GM21423 (cell line): ENCODE results near the gene SARM1.

Experiments used
- ATAC-seq: cut with Tn5 transposase; IDR thresholded peaks from one replicate; pipeline ENCODE4 v1.9.1; 2021; ENCODE audit warnings: mild to moderate bottlenecking, moderate library complexity; ENCODE audit not compliant: unreplicated experiment

The SARM1 gene

GRCh38 chr17:28392491-28392890 is 21.0 kb downstream of the SARM1 start:
- no peak for ATAC-seq

DNA sequence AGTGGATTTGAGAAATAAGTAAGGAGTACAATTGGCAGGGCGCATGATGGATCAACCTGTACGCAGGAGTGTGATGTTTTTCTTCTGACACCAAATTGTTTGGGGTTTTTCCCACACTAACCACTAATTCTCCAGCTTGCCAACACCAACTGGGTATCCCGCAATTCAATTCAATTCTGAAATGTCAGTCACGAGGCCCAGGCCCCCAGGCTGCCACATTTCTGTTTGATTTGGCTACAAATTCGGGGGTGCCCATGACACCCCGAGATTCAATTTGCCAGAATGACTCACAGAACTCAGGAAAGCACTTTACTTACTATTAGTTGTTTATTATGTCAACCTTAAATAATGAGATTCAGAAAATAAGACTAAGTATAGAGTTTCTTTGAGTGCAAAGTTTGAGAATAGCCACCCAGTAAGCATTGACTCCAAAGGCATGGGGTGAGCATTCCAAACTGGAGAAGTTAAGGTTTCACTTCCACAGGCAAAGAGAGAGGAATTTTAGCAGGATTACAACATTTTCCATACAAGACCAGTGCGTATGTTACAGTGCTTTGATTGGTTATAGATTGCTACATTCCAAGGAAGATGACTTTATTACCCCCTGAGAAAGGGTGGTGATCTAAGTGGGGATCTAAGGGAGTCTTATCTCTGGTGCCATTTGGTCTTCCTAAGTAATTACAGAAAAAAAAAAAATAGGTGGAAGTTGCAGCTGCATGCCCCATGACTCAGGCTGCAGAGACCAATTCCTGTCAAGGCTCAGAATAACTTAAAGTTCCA is 23.0 kb downstream of the SARM1 start:
- ATAC-seq, result no peak

DNA sequence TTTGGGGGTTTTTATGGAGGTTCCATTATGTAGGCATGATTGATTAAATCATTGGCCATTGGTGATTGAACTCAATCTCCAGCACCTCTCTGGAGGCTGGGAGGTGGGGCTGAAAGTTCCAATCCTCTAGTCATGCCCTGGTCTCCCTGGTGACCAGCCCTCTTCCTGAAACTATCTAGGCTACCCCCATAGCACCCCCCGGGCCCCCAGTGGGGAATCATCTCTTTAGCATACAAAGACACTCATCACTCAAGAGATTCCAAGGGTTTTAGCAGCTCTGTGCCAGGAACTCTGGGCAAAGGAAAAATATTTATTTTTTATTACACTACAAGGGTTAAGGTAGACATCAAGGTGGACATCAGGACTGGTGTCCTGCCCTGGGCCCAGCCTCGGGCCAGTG is 23.9 kb downstream of the SARM1 start:
- no peak for ATAC-seq

DNA sequence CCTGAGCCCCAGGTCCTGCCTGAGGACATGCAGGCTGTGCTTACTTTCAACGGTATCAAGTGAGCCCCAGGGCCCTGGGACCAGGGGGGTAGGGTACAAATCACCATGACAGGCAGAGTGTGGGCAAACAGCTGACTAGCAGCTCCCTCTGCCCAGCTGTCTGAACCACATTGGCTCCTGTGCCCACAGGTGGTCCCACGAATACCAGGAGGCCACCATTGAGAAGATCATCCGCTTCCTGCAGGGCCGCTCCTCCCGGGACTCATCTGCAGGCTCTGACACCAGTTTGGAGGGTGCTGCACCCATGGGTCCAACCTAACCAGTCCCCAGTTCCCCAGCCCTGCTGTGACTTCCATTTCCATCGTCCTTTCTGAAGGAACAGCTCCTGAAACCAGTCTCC is 24.5 kb downstream of the SARM1 start:
- no peak for ATAC-seq

GRCh38 chr17:28396635-28397239 is 25.2 kb downstream of the SARM1 start:
- ATAC-seq, result no peak

DNA sequence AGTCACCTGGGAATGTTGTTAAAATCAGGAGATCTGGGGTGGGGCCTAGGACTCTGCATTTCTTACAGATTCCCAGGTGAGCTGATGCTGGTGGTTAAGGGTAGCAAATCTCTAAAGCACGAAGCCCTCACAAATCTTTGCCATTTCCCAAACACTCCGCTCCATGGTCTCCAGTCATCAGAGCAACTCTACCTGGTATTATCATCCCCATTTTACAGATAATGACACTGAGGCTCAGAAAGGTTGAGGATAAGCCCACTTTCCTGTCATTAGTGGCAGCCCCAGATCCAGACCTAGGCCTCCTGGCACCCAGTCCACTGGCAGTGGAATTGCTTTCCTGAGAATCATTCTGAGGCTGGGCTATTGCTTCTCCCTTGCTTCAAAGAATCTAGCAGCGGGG is 25.8 kb downstream of the SARM1 start:
- no peak for ATAC-seq

DNA sequence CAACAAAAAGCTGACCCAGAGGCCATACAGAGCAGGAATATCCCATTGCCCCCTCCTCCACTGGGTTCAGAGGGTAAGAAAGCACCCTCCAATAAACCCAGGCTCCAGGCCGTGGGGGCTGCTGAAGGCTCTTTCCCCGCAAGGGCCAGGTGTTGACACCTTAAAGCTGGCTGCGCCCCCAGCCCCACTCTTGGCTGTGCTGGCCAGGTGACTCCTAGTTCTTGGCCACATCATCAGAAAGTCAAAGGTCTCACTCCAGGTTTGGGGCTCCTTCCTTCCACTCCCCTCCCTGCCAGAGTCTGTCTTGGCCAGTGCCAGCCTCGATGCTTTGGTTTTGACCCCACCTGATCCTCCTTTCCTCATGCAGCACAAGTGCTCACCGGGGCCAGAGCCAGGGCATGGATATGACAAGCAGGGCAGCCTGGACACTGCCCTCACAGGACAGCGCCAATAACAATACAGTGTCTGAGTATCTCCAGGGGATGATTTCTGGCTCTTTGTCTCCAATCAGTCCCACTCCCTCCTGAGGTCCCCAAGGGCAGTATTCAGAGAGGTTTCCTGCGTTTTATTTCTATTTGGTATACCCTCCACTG is 26.3 kb downstream of the SARM1 start:
- no peak for ATAC-seq

- no peak for ATAC-seq
These were observed 26.9 kb downstream of the SARM1 start for GRCh38 chr17:28398280-28398981.

GRCh38 chr17:28399808-28400207 is 28.3 kb downstream of the SARM1 start:
- ATAC-seq, result no peak

DNA sequence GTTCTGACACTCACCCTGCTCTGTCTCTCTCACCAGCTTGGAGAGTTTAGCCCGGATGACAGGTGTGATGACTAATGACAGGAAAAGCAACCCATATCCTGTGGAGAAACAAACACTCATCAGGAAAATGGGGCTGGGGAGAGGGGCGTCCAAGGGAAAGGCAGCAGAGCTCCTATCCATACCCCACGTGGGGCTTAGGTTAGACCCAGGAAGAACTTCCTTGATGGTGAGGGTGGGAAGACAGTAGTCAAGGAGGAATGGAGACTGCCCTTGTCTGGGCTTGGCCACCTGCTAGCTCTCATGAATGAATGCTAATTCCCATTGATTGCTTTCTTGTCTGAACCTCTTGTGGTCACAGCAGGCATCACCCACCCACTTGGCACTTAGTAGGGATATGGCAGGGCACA is 30.7 kb downstream of the SARM1 start:
- ATAC-seq, result no peak

GRCh38 chr17:28402844-28403243 is 31.4 kb downstream of the SARM1 start:
- no peak for ATAC-seq

DNA sequence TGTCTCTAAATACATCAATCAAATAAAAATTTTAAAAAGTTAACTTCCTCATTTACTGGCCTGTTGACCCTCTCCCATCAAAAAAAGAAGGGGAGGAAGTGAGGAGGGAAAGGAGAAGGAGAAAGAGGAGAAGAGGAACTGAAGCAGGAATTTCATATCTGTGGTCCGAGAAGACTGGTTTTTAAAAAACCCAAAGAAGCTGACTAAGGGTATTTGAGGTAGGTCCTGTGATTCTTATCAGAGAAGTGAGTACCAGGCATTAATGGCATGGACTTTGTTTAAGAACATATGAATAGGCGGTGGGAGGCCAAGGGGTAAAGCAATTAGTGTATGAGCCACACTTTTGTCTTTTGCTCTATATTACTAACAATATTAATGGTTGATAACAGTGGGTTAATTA is 32.5 kb downstream of the SARM1 start:
- no peak for ATAC-seq

DNA sequence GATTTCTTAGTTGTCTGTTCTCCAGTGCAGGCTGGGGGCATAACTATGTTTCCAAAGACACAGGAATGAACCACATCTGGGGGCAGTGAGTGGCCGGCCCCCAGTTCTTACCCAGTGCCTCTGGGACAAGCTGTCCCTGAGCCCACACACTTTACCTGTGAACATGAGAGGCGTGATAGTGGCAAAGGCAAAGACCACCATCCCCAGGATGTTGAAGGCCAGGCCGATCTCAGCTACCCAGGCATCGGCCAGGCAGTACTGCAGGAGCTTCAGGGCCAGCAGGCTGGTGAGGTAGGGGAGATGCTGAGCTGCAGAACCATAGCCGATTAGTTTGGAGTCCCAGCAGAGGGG is 32.9 kb downstream of the SARM1 start:
- no peak for ATAC-seq

DNA sequence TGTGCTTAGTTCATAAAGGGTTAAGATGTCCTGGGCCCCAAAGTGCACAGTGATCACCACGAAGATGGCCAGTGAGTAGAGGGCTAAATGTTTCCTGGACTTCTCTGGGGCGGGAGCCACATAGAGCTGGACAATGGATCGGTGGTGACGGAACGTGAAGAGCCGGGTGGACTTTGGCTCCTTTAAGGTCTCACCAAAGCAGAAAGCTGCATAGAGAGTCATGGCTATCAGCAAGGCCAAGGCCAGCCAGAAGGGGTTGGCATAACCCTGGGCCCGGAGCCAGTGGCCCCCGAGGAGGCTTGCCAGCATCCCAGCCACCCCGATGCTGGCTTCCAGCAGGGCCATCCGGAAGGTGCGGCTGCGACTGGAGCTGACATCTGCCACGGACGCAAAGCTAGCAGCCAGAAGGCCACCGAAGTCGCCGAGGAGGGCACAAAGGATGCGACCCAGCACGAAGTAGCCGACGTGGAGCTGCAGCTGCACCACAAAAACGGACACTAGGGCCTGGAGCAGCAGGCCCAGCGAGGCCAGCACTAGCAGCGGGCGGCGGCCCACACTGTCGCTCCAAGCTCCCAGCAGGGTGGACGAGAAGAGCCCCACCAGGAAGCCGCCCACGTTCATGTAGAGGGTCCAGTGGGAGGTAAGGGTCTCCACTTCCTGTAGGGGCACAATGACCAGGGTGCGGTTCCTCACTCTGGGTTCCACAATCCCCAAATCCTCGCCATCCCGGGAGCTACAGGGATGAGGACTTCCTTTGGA is 33.5 kb downstream of the SARM1 start:
- no peak for ATAC-seq

DNA sequence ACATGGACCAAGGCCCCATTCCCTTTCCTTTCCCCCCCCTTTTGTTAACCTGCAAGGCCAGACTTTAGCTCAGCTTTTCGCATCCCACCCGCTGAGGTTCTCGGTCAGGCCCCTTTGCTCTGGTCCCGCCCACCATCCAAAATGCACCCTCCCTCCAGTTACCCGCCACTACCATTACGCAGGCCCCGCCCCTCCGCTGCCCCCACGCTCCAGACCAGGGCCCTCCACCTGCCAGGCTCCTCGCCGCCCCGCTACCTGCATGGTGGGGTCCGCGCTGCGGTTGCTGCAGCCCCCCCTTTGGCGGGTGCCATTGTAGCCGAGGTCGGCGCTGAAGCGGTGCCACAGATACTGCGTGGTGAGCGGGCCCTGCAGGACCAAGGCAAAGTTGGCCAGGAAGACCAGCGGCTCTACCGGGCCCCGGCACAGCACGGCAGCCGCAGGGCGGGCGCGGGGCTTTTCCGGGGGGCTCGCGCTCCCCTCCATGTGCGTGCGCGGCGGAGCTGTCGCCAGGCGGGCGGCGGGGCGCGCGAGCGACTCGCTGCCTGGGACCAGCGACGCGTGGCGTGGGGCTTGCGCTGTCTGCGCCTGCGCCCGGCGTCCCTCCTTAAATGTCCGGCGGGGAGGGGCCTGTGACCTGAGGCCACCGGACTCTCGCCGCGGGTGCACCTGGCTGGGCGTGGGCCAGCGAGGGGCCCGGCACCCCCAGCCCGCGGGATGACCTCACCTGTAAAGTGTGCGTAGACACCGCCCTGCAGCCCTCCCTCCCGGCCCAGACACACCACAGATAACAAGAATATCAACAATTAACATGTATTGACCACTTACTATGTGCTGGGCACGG is 34.4 kb downstream of the SARM1 start, which contains the start of gene SLC46A1:
TSS of gene SLC46A1 (minus strand) at position 581 of the 841 bp plus-strand sequence. CDS start at position 483, 98 bp downstream.
- no peak for ATAC-seq

DNA sequence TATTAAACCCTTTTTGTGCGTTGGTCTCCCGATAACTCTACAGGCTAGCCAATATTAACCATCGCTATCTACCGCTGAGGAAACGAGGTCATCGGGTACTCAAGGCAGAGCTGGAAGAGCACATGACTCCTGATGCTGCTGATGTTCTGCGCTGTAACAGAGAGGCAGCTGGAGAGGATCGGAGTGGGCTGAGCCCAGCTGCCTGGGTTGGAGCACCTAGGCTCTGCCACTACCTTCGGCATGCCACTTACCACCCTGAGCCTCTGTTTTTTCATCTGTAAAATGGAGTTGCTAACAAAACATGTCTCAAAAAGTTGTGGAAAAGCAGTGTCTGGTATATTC is 35.0 kb downstream of the SARM1 start:
- ATAC-seq, result no peak

DNA sequence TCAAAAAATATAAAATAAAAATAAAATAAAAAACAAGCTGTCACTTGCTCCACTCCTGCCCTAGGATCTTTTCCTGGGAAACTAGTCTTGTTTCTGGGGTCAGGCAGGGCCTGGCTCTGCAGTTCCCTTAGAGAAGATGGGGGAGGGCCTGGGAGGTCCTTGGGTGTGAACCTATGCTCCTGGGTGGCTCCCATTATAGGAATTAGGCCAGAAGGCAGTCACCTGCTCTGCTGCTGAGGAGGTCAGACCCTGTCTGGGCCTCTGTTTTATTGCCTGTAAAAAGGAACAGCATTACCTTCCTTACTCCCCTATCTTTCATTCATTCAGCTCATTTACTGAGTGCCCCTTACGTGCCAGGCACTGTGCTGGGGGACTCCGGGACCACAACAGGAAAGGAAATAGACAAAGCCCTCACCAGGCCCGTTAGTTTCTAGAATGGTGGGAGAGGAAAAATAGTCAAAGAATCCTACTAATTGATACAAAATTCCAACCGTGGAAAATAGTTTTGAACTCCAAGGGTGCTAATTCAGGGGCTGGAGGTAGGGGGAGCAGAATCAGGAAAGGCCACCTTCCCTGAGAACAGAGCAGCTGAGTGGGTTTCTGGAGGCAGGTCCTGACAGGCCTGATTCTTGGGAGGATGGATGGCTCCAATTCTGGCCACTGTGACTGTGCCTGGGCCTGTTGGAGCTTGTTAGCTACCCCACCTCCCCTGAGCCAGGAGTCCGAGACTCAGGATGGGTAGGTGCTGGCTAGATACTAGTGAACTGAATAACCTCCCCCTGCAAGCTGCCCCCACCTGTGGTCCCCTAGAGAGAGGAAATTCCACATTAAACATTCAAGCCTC is 35.9 kb downstream of the SARM1 start:
- ATAC-seq, result no peak

GRCh38 chr17:28407974-28408306 is 36.4 kb downstream of the SARM1 start:
- no peak for ATAC-seq

DNA sequence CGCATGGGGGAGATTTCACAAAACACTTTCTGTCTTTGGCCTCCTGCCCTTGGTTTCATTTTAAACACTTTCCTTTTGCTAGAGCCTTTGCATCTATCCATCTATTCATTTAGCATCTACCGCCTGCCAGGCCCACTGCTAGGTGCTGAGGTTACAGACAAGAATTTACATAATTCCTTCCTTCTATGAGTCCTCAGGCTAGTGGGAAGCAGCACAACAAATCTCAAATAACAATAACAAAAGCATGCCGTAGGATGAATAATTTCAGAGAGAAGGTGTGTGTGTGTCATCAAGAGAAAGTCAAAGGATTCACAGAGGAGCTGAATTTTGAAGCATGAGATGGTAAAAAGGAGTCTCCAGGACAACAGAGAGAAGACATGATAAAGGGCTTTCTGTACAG is 40.6 kb downstream of the SARM1 start:
- ATAC-seq, result no peak
